ENCODE measurements around the gene TAS2R60. TPM values are rescaled to one million over a fixed set of nuclear protein-coding genes. Genes with fewer than 3 reads are reported as not detected.

Gene TAS2R60
- total and polyA plus RNA-seq, 9 of the 15 experiments (the other 6 are each of a cell fraction or from before 2014, with no cell fraction given), result 0.08 TPM; not detected in 8

DNA sequence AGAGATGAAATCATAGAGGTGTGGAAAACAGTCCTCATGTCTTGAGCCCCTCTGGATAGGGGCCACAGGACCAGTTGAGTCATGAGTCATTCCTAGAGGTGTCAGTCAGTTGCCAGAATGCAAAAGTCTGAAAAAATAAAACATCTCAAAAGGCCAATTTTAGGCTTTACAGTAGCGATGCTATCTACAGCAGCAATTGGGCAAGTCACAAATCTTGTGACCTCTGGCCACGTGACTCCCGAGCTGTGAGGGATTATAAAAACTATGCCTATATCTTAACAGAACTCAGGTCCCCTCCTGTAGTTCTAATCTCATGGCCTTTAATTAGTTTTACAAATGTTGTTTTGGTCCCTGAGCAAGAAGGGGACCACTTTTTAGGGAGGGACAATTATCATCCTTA is 18.8 kb downstream of the TAS2R60 start:
- FAIRE-seq, result no peak
- no peaks in the 10 kb centered on the region for H3K4me1 ChIP-seq (replicated peaks in 1 of 2; ENCODE audit: control insufficient read depth in 2 of 2, insufficient read depth in 2 of 2, low read length in 2 of 2)
- no peak for DNase-seq (ENCODE audit: extremely low read depth in 1 of 4, low spot score in 3 of 4)
- ChIA-PET POLR2A (no interaction called here), CTCF (ENCODE audit: low intra/inter-chr PET ratio) (no interaction called here)
- H3K4me2 ChIP-seq (ENCODE audit: insufficient read depth, low read length), result no peak overlapping the region
- no peak for ATAC-seq
- no peaks in the 10 kb centered on the region for H3K79me2 ChIP-seq (ENCODE audit: control insufficient read depth, insufficient read depth, low read length)
- no peak overlapping the region for H3K4me3 ChIP-seq
- in situ Hi-C loops (cut with MboI) (no loop called here), intact Hi-C loops (cut with micrococcal nuclease) (no loop called here)
- no peak overlapping the region for H3K9ac ChIP-seq (ENCODE audit: insufficient read depth in 1 of 2, low read depth in 2 of 2, low read length in 2 of 2)
- no peak overlapping the region for H3K27ac ChIP-seq (ENCODE audit: extremely low read depth, low read depth, low read length)
- H2AFZ ChIP-seq (ENCODE audit: low read depth, low read length), result no peak overlapping the region
- no peaks in the 10 kb centered on the region for H3K36me3 ChIP-seq (ENCODE audit: control insufficient read depth, insufficient read depth, low read length)
- peaks cover 6% of the 10 kb centered on the region; the same call in 1 of the 2 replicates for H3K9me3 ChIP-seq (replicated peaks; ENCODE audit: control insufficient read depth, insufficient read depth, low read depth, low read length)
- H3K27me3 ChIP-seq (ENCODE audit: control insufficient read depth in 2 of 2, insufficient read depth in 2 of 2, low read length in 2 of 2), result peaks cover 8 to 10% of the 10 kb centered on the region in 2 experiments; a peak in 3 of 5 replicates
- BruUV-seq (replicated peaks), result no TSS peak
- no peaks in the 10 kb centered on the region for H3K9me1 ChIP-seq (ENCODE audit: control insufficient read depth, insufficient read depth, low read length)
- 0% methylated on average over 3 of the region's 3 CpGs for WGBS (ENCODE audit: insufficient coverage, low coverage, missing lambda C conversion rate)
- no peaks in the 10 kb centered on the region for H4K20me1 ChIP-seq (replicated peaks; ENCODE audit: control insufficient read depth, insufficient read depth, low read length)
- TF ChIP-seq, protein P1, sequence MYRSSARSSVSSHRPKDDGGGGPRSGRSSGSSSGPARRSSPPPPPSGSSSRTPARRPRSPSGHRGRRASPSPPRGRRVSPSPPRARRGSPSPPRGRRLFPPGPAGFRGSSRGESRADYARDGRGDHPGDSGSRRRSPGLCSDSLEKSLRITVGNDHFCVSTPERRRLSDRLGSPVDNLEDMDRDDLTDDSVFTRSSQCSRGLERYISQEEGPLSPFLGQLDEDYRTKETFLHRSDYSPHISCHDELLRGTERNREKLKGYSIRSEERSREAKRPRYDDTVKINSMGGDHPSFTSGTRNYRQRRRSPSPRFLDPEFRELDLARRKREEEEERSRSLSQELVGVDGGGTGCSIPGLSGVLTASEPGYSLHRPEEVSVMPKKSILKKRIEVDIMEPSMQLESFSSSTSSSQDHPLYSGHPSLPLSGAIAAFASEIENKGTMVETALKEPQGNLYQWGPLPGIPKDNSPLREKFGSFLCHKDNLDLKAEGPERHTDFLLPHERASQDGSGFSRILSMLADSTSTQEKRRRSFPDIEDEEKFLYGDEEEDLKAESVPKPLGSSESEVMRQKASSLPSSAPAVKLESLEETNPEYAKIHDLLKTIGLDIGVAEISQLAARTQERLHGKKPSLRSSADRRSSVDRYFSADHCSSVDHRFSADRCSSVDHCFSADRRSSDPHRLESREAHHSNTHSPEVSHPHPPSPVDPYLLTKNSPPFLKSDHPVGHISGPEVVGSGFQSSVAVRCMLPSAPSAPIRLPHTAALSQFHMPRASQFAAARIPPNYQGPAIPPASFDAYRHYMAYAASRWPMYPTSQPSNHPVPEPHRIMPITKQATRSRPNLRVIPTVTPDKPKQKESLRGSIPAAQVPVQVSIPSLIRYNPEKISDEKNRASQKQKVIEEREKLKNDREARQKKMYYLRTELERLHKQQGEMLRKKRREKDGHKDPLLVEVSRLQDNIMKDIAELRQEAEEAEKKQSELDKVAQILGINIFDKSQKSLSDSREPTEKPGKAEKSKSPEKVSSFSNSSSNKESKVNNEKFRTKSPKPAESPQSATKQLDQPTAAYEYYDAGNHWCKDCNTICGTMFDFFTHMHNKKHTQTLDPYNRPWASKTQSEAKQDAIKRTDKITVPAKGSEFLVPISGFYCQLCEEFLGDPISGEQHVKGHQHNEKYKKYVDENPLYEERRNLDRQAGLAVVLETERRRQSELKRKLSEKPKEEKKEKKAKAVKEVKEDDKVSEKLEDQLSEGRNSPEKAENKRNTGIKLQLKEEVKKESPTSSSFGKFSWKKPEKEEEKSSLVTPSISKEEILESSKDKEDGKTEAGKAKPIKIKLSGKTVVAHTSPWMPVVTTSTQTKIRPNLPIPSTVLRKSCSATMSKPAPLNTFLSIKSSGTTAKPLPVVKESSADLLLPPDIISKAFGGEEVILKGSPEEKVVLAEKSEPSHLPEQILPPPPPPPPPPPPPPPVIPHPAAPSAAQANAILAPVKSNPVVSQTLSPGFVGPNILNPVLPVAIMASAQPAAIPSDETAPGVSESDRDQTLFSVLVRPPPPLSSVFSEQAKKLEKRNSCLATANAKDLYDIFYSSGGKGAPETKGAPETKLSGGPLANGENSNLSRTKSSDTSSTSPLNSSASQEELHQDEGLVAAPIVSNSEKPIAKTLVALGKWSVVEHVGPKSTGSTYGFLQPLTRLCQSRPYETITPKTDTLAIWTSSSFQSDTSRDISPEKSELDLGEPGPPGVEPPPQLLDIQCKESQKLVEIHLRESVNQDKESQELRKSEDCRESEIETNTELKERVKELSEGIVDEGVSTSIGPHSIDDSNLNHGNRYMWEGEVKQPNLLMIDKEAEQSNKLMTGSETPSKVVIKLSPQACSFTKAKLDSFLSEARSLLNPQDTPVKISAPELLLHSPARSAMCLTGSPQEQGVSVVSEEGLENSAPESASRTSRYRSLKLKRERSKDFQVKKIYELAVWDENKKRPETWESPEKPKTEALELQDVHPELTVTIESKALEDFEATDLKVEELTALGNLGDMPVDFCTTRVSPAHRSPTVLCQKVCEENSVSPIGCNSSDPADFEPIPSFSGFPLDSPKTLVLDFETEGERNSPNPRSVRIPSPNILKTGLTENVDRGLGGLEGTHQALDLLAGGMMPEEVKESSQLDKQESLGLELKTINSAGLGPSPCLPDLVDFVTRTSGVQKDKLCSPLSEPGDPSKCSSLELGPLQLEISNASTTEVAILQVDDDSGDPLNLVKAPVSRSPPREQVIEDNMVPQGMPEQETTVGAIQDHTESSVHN (IDR thresholded peaks at IDR 0.05; ENCODE audit: borderline replicate concordance in 1 of 2, low read depth in 1 of 2), result no peak
- TF ChIP-seq, protein P2, sequence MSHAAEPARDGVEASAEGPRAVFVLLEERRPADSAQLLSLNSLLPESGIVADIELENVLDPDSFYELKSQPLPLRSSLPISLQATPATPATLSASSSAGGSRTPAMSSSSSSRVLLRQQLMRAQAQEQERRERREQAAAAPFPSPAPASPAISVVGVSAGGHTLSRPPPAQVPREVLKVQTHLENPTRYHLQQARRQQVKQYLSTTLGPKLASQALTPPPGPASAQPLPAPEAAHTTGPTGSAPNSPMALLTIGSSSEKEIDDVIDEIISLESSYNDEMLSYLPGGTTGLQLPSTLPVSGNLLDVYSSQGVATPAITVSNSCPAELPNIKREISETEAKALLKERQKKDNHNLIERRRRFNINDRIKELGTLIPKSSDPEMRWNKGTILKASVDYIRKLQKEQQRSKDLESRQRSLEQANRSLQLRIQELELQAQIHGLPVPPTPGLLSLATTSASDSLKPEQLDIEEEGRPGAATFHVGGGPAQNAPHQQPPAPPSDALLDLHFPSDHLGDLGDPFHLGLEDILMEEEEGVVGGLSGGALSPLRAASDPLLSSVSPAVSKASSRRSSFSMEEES (CRISPR knock-in tag; IDR thresholded peaks at IDR 0.05), result peak; percentile 26; the same call in 1 of the 2 replicates
- TF ChIP-seq, protein P3, sequence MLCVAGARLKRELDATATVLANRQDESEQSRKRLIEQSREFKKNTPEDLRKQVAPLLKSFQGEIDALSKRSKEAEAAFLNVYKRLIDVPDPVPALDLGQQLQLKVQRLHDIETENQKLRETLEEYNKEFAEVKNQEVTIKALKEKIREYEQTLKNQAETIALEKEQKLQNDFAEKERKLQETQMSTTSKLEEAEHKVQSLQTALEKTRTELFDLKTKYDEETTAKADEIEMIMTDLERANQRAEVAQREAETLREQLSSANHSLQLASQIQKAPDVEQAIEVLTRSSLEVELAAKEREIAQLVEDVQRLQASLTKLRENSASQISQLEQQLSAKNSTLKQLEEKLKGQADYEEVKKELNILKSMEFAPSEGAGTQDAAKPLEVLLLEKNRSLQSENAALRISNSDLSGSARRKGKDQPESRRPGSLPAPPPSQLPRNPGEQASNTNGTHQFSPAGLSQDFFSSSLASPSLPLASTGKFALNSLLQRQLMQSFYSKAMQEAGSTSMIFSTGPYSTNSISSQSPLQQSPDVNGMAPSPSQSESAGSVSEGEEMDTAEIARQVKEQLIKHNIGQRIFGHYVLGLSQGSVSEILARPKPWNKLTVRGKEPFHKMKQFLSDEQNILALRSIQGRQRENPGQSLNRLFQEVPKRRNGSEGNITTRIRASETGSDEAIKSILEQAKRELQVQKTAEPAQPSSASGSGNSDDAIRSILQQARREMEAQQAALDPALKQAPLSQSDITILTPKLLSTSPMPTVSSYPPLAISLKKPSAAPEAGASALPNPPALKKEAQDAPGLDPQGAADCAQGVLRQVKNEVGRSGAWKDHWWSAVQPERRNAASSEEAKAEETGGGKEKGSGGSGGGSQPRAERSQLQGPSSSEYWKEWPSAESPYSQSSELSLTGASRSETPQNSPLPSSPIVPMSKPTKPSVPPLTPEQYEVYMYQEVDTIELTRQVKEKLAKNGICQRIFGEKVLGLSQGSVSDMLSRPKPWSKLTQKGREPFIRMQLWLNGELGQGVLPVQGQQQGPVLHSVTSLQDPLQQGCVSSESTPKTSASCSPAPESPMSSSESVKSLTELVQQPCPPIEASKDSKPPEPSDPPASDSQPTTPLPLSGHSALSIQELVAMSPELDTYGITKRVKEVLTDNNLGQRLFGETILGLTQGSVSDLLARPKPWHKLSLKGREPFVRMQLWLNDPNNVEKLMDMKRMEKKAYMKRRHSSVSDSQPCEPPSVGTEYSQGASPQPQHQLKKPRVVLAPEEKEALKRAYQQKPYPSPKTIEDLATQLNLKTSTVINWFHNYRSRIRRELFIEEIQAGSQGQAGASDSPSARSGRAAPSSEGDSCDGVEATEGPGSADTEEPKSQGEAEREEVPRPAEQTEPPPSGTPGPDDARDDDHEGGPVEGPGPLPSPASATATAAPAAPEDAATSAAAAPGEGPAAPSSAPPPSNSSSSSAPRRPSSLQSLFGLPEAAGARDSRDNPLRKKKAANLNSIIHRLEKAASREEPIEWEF (CRISPR knock-in tag; IDR thresholded peaks at IDR 0.05), result no peak
- TF ChIP-seq RBFOX2 (IDR thresholded peaks at IDR 0.05; ENCODE audit: low read depth, low read length) (no peak), FOSL1 (tag; conservative IDR thresholded peaks at IDR 0.05) (0 out of 2 replicates have a peak, but pooled peaks have one; percentile 13), TCFL5 (CRISPR knock-in tag; conservative IDR thresholded peaks at IDR 0.05) (no peak)
